H9 (cell line): Measurements from ENCODE around the gene ZNF280C. TPM values are rescaled to one million over a fixed set of nuclear protein-coding genes. Genes with fewer than 3 reads are reported as not detected.

Experiments
- DNase-seq: peaks from one replicate; pipeline ENCODE4 v3.0.0-alpha.2; 2017
- H2AFZ ChIP-seq: one replicate; pipeline ENCODE4 v1.6.1; 2013; ENCODE audit warnings: mild to moderate bottlenecking, low read length, control low read depth, moderate library complexity
- H2AK5ac ChIP-seq: 2 replicates; pipeline ENCODE4 v1.6.1; 2013; ENCODE audit warnings: low read length, control low read depth, mixed read lengths; ENCODE audit not compliant: insufficient read length
- H2BK120ac ChIP-seq: one replicate; pipeline ENCODE4 v1.6.1; 2013; ENCODE audit warnings: low read depth, mild to moderate bottlenecking, low read length, control low read depth, inconsistent platforms; ENCODE audit not compliant: poor library complexity, severe bottlenecking
- H2BK12ac ChIP-seq: 2 replicates; pipeline ENCODE4 v1.6.1; 2013; ENCODE audit warnings: low read length, control low read depth, mixed read lengths, low read depth; ENCODE audit not compliant: insufficient read length
- H2BK15ac ChIP-seq: 2 replicates; pipeline ENCODE4 v1.6.1; 2013; ENCODE audit warnings: low read depth, low read length, control low read depth
- H2BK20ac ChIP-seq: one replicate; pipeline ENCODE4 v1.6.1; 2013; ENCODE audit warnings: low read depth, mild to moderate bottlenecking, low read length, control low read depth, inconsistent platforms; ENCODE audit not compliant: poor library complexity, severe bottlenecking
- H2BK5ac ChIP-seq: 2 replicates; pipeline ENCODE4 v1.6.1; 2013; ENCODE audit warnings: low read length, control low read depth, mixed read lengths; ENCODE audit not compliant: insufficient read length
- H3K14ac ChIP-seq: 2 replicates; pipeline ENCODE4 v1.6.1; 2013; ENCODE audit warnings: low read length, control low read depth; ENCODE audit not compliant: insufficient read depth
- H3K18ac ChIP-seq: 2 replicates; pipeline ENCODE4 v1.6.1; 2013; ENCODE audit warnings: low read depth, mild to moderate bottlenecking, mixed read lengths, low read length, control low read depth; ENCODE audit not compliant: insufficient read length
- H3K23ac ChIP-seq: 2 replicates; pipeline ENCODE4 v1.6.1; 2013; ENCODE audit warnings: low read length, control low read depth, mixed read lengths, low read depth; ENCODE audit not compliant: insufficient read length
- H3K23me2 ChIP-seq: 2 replicates; pipeline ENCODE4 v1.6.1; 2013; ENCODE audit warnings: low read depth, mild to moderate bottlenecking, mixed read lengths, low read length, control low read depth; ENCODE audit not compliant: insufficient read length, poor library complexity, severe bottlenecking
- H3K27ac ChIP-seq: 2 replicates; pipeline ENCODE4 v1.5.1; 2013; ENCODE audit warnings: low read length, control low read depth, mixed read lengths, low read depth; ENCODE audit not compliant: insufficient read length
- H3K27me3 ChIP-seq: 2 replicates; pipeline ENCODE4 v1.6.1; 2013; ENCODE audit warnings: low read length, control low read depth, inconsistent platforms; ENCODE audit not compliant: insufficient read depth
- H3K4ac ChIP-seq: 2 replicates; pipeline ENCODE4 v1.6.1; 2013; ENCODE audit warnings: low read depth, mild to moderate bottlenecking, control low read depth, inconsistent platforms, low read length, moderate library complexity
- H3K4me1 ChIP-seq: 2 replicates; pipeline ENCODE4 v1.6.1; 2013; ENCODE audit warnings: low read length, control low read depth, inconsistent platforms; ENCODE audit not compliant: insufficient read depth
- H3K4me2 ChIP-seq: 2 replicates; pipeline ENCODE4 v1.6.1; 2013; ENCODE audit warnings: low read length, control low read depth, mixed read lengths; ENCODE audit not compliant: insufficient read length, insufficient read depth
- H3K56ac ChIP-seq: 2 replicates; pipeline ENCODE4 v1.6.1; 2013; ENCODE audit warnings: low read depth, mild to moderate bottlenecking, mixed read lengths, low read length, control low read depth; ENCODE audit not compliant: insufficient read length
- H3K79me1 ChIP-seq: 2 replicates; pipeline ENCODE4 v1.6.1; 2013; ENCODE audit warnings: low read depth, mild to moderate bottlenecking, moderate library complexity, low read length, control low read depth, inconsistent platforms; ENCODE audit not compliant: insufficient read depth, poor library complexity, severe bottlenecking
- H3K79me2 ChIP-seq: 2 replicates; pipeline ENCODE4 v1.6.1; 2013; ENCODE audit warnings: low read length, control low read depth, inconsistent platforms; ENCODE audit not compliant: insufficient read depth
- H3K9ac ChIP-seq: 2 replicates; pipeline ENCODE4 v1.6.1; 2013; ENCODE audit warnings: low read length, control low read depth, mixed read lengths; ENCODE audit not compliant: insufficient read length; ENCODE audit errors: extremely low read depth
- H3K9me3 ChIP-seq: one replicate; pipeline ENCODE4 v1.6.1; 2013; ENCODE audit warnings: low read depth, low read length, inconsistent platforms; ENCODE audit not compliant: control insufficient read depth
- H3T11ph ChIP-seq: one replicate; pipeline ENCODE4 v1.6.1; 2013; ENCODE audit warnings: mild to moderate bottlenecking, low read length, control low read depth, inconsistent platforms
- H4K20me1 ChIP-seq: one replicate; pipeline ENCODE4 v1.6.1; 2013; ENCODE audit not compliant: control insufficient read depth, insufficient read length, insufficient read depth
- H4K5ac ChIP-seq: 2 replicates; pipeline ENCODE4 v1.6.1; 2013; ENCODE audit warnings: low read depth, mild to moderate bottlenecking, mixed read lengths, low read length, control low read depth; ENCODE audit not compliant: insufficient read length
- H4K8ac ChIP-seq: replicated peaks from 2 replicates; pipeline ENCODE4 v1.6.1; 2013; ENCODE audit warnings: low read length, control low read depth, mixed read lengths, low read depth; ENCODE audit not compliant: insufficient read length
- H4K91ac ChIP-seq: 2 replicates; pipeline ENCODE4 v1.6.1; 2013; ENCODE audit warnings: low read depth, mild to moderate bottlenecking, moderate library complexity, mixed read lengths, low read length, control low read depth; ENCODE audit not compliant: insufficient read length
- H3K27ac Mint-ChIP-seq, 3 experiments: 2 replicates in 2 of 3; 3 replicates in 1 of 3; pipeline ENCODE4 v1.8.0; 2020 to 2021; ENCODE audit warnings: mixed read lengths in 3 of 3, mild to moderate bottlenecking in 1 of 3, moderate library complexity in 1 of 3
- H3K27me3 Mint-ChIP-seq: 2 replicates; pipeline ENCODE4 v1.8.0; 2021; ENCODE audit warnings: low read depth, mild to moderate bottlenecking, moderate library complexity, mixed read lengths
- H3K36me3 Mint-ChIP-seq, 3 experiments: 2 replicates in 2 of 3; 3 replicates in 1 of 3; pipeline ENCODE4 v1.8.0; 2020 to 2021; ENCODE audit warnings: low read depth in 3 of 3, mixed read lengths in 3 of 3; ENCODE audit not compliant: insufficient read depth in 1 of 3
- H3K4me1 Mint-ChIP-seq, 2 experiments: 2 replicates each; pipeline ENCODE4 v1.8.0; 2020; ENCODE audit warnings: mixed read lengths in 2 of 2
- H3K4me3 Mint-ChIP-seq, 2 experiments: 2 replicates in 1 of 2; 3 replicates in 1 of 2; pipeline ENCODE4 v1.8.0; 2020 to 2021; ENCODE audit warnings: mild to moderate bottlenecking in 2 of 2, mixed read lengths in 2 of 2, moderate library complexity in 1 of 2
- H3K9me3 Mint-ChIP-seq, 2 experiments: 2 replicates in 1 of 2; 3 replicates in 1 of 2; pipeline ENCODE4 v1.8.0; 2020; ENCODE audit warnings: mild to moderate bottlenecking in 2 of 2, mixed read lengths in 2 of 2, moderate library complexity in 1 of 2
- WGBS: extraction: QIAGEN DNeasy Blood & Tissue Kit; methylation state at CpG from one replicate; pipeline ENCODE4 v1.1.7; 2013; ENCODE audit warnings: missing lambda C conversion rate, low lambda C conversion rate, mixed read lengths; ENCODE audit not compliant: insufficient read length; ENCODE audit errors: extremely low coverage; 5-methylcytosine and 5-hydroxymethylcytosine counted together
- total RNA-seq: library from RNA; stranded (reverse); gene quantifications from 2 replicates; pipeline ENCODE4 v1.2.1, GENCODE V29; 2021
- TF ChIP-seq, protein P1 (sequence below): fragments of 200-600 bp; sonication (generic); conservative IDR thresholded peaks from 3 replicates; pipeline ENCODE4 v1.8.0; 2021; ENCODE audit warnings: antibody characterized with exemption, mild to moderate bottlenecking

ZNF280C gene
- total RNA-seq, 1 experiment from 2014 or later = 6.6 TPM

DNA sequence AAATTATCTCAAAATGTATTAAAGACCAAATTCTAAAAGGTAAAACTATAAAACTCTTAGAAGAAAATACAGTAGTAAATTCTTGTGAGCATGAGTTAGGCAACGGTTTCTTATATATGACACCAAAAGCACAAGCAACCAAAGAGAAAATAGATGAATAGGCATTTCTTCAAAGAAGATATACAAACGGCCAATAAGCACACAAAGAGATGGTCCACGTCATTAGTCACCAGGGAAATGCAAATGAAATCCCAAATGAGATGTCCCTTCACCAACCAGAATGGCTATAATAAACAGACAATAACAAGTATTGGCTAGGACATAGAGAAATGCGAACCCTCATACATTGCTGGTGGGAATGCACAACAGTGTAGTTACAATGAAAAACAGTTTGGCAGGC is 52.4 kb downstream of the ZNF280C start:
- Histone ChIP-seq H4K20me1 (no peaks in the 10 kb centered on the region), H2BK120ac (no peak overlapping the region), H2BK15ac (no peak overlapping the region), H3K23me2 (no peaks in the 10 kb centered on the region), H2BK20ac (no peak overlapping the region), H3K27ac (no peak overlapping the region), H2BK5ac (no peak overlapping the region), H3K9ac (no peak overlapping the region), H2AFZ (no peak overlapping the region), H3T11ph (no peak overlapping the region), H3K56ac (no peak overlapping the region), H2AK5ac (no peak overlapping the region), H4K5ac (no peak overlapping the region), H4K91ac (no peak overlapping the region), H3K79me1 (no peaks in the 10 kb centered on the region), H3K18ac (no peak overlapping the region), H3K4me1 (no peaks in the 10 kb centered on the region), H3K9me3 (peaks cover 8% of the 10 kb centered on the region), H3K27me3 (no peaks in the 10 kb centered on the region), H3K79me2 (no peaks in the 10 kb centered on the region), H2BK12ac (no peak overlapping the region), H4K8ac (no peak overlapping the region), H3K4ac (no peak overlapping the region), H3K4me2 (no peak overlapping the region), H3K14ac (no peak overlapping the region), H3K23ac (no peak overlapping the region)
- Mint-ChIP-seq H3K36me3 (peaks cover 42 to 61% (median 57%) of the 10 kb centered on the region in 3 experiments; a peak in 6 of 7 replicates), H3K27ac (no peak overlapping the region; a peak in 1 of 7 replicates), H3K9me3 (peaks cover 0 to 32% of the 10 kb centered on the region in 2 experiments; a peak in 2 of 5 replicates), H3K4me1 (no peaks in the 10 kb centered on the region), H3K4me3 (no peak overlapping the region), H3K27me3 (no peaks in the 10 kb centered on the region)
- no CpG with 5 or more reads among the region's 4 CpGs for WGBS
- DNase-seq = no peak
- TF ChIP-seq, protein P1, sequence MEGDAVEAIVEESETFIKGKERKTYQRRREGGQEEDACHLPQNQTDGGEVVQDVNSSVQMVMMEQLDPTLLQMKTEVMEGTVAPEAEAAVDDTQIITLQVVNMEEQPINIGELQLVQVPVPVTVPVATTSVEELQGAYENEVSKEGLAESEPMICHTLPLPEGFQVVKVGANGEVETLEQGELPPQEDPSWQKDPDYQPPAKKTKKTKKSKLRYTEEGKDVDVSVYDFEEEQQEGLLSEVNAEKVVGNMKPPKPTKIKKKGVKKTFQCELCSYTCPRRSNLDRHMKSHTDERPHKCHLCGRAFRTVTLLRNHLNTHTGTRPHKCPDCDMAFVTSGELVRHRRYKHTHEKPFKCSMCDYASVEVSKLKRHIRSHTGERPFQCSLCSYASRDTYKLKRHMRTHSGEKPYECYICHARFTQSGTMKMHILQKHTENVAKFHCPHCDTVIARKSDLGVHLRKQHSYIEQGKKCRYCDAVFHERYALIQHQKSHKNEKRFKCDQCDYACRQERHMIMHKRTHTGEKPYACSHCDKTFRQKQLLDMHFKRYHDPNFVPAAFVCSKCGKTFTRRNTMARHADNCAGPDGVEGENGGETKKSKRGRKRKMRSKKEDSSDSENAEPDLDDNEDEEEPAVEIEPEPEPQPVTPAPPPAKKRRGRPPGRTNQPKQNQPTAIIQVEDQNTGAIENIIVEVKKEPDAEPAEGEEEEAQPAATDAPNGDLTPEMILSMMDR = no peak
